HG02642 (cell line): ENCODE results near the gene STAT3.
"Not testable (repeated sequence)": the region's sequence is repeated elsewhere in the genome, so short reads cannot be mapped to it uniquely, and the experiment has no call there.

Experiments
- ATAC-seq: cut with Tn5 transposase; IDR thresholded peaks from one replicate; pipeline ENCODE4 v1.9.1; 2021; ENCODE audit warnings: mild to moderate bottlenecking; ENCODE audit not compliant: unreplicated experiment, poor library complexity

Gene STAT3

DNA sequence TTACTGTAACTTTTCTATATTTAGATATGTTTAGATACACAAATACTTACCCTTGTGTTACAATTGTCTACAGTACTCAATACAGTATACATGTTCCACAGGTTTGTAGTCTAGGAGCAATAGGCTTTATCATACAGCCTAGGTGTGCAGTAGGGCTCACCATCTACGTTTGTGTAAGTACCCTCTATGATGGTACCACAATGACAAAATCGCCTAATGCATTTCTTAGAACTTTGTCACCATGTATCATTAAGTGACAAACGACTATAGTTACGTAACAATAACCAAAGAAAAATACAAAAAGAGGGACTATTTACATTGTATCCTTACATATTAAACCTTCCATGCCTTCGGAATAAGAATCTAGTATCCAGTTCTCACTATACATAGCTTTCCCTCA lies 120.0 kb downstream of the STAT3 start:
- no peak for ATAC-seq

DNA sequence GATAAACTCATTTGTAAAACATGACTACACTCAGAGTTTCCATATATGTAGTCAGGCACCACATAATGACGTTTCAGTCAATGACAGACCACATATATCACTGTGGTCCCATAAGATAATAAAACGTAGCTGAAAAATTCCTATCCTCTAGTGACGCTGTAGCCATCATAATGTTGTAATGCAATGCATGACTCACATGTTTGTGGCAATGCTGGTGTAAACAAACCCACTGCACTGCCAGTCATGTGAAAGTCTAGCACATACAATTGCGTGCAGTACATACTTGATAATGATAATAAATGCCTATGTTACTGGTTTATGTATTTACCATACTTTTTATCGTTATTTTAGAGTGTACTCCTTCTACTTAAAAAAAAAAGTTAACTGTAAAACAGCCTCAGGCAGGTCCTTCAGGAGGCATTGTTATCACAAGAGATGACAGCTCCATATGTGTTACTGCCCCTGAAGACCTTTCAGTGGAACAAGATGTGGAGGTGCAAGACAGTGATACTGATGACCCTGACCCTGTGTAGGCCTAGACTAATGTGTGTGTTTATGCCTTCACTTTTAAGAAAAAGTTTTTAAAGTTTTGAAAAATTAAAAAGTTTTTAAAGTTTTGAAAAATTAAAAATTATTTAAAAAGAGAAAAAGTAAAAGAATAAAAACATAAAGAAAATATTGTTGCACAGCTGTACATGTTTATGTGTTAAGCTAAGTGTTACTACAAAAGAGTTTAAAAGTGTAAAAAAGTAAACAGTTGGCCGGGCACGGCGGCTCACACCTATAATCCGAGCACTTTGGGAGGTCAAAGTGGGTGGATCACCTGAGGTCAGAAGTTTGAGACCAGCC lies 121.1 kb downstream of the STAT3 start:
- ATAC-seq, result no peak

DNA sequence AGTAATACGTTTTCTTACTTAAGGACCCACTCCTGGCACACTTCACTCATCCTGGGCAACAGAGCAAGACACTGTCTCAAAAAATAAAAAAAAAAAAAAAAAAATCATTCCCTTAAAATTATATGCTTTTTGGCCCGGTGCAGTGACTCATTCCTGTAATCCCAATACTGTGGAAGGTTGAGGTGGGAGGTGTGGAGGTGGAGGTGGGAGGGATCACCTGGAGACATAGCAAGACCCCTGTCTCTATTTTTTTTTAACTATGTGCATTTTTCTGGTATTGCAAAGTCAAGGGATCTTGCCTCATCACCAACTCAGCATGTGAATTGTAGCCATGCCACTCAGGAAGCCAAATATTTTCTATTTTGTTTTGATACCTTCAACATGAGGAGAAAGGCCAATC lies 121.8 kb downstream of the STAT3 start:
- ATAC-seq, result no peak

- not testable (repeated sequence) for ATAC-seq
Observed at GRCh38 chr17:42264366-42264765, 123.9 kb downstream of the STAT3 start.
